ENCODE results near the gene NDUFAF7. TPM values are rescaled to one million over a fixed set of nuclear protein-coding genes. Genes with fewer than 3 reads are reported as not detected.
"Not testable (repeated sequence)": the region's sequence is repeated elsewhere in the genome, so short reads cannot be mapped to it uniquely, and the experiment has no call there.

NDUFAF7 gene
- total RNA-seq, 6 experiments from 2014 or later: 7.5 to 12.5 (median 10.1) TPM

GRCh38 chr2:37291680-37292079, 60.2 kb downstream of the NDUFAF7 start:
- peaks cover 0 to 5% (median under 1%) of the 10 kb centered on the region in 4 donors for H3K36me3 ChIP-seq
- WGBS (ENCODE audit: insufficient coverage, low coverage, low lambda C conversion rate, missing lambda C conversion rate): 95% methylated on average over 2 of the region's 2 CpGs

GRCh38 chr2:37294858-37295257, 63.4 kb downstream of the NDUFAF7 start:
- H3K4me1 ChIP-seq; DNase-seq; H3K4me3 ChIP-seq; H3K27ac ChIP-seq; H3K9me3 ChIP-seq; H3K27me3 ChIP-seq; H3K36me3 ChIP-seq; intact Hi-C loops (cut with DNase I): not testable (repeated sequence)
- 16% methylated on average over 2 of the region's 2 CpGs for WGBS (ENCODE audit: insufficient coverage, low coverage, low lambda C conversion rate, missing lambda C conversion rate)
- ATAC-seq: peak in 2 of 4 donors; percentile 46 to 56

More at GRCh38 chr2:37291680-37292079, 60.2 kb downstream of the NDUFAF7 start:
- no peaks in the 10 kb centered on the region for H3K27me3 ChIP-seq
- intact Hi-C loops (cut with DNase I): no loop called here
- no peak for ATAC-seq
- no peak overlapping the region for H3K4me3 ChIP-seq
- no peaks in the 10 kb centered on the region for H3K4me1 ChIP-seq
- TF ChIP-seq POLR2A (IDR thresholded peaks at IDR 0.05): no peak
- no peak for TF ChIP-seq CTCF (IDR thresholded peaks at IDR 0.05)
- no peak for DNase-seq
- H3K9me3 ChIP-seq: no peaks in the 10 kb centered on the region
- H3K27ac ChIP-seq: no peak overlapping the region

- peaks cover 0 to 2% (median under 1%) of the 10 kb centered on the region in 4 donors for H3K36me3 ChIP-seq
- H3K4me1 ChIP-seq: no peaks in the 10 kb centered on the region
- intact Hi-C loops (cut with DNase I): no loop called here
- no peaks in the 10 kb centered on the region for H3K27me3 ChIP-seq
- DNase-seq (no peak), ATAC-seq (no peak)
- TF ChIP-seq POLR2A (IDR thresholded peaks at IDR 0.05): no peak
- no peak for TF ChIP-seq CTCF (IDR thresholded peaks at IDR 0.05)
- WGBS (ENCODE audit: insufficient coverage, low coverage, low lambda C conversion rate, missing lambda C conversion rate): 89% methylated on average over 1 of the region's 1 CpG
- no peak overlapping the region for H3K4me3 ChIP-seq
- no peaks in the 10 kb centered on the region for H3K9me3 ChIP-seq
- no peak overlapping the region for H3K27ac ChIP-seq
Measured at GRCh38 chr2:37295469-37296073, 64.1 kb downstream of the NDUFAF7 start.

- no peak overlapping the region for H3K27ac ChIP-seq
- no peaks in the 10 kb centered on the region for H3K4me1 ChIP-seq
- TF ChIP-seq CTCF (IDR thresholded peaks at IDR 0.05) (no peak), POLR2A (IDR thresholded peaks at IDR 0.05) (no peak)
- no peaks in the 10 kb centered on the region for H3K9me3 ChIP-seq
- ATAC-seq: no peak
- no peak overlapping the region for H3K4me3 ChIP-seq
- intact Hi-C loops (cut with DNase I): no loop called here
- no peak for DNase-seq
- no peaks in the 10 kb centered on the region for H3K36me3 ChIP-seq
- H3K27me3 ChIP-seq: no peaks in the 10 kb centered on the region
Measured at GRCh38 chr2:37297632-37298031, 66.2 kb downstream of the NDUFAF7 start.

Other genes with a start within 250 kb of the NDUFAF7 start
- gene HEATR5B, start 147.3 kb upstream of the NDUFAF7 start, total RNA-seq: 10 to 100 TPM in 3 of 6 experiments, 1 to 10 TPM in 3; 7.7 to 11.7 (median 9.2) TPM
- 1 to 10 TPM; 2.5 to 4.2 (median 3.4) TPM for gene GPATCH11, start 147.1 kb upstream of the NDUFAF7 start, total RNA-seq
- gene EIF2AK2, start 74.7 kb upstream of the NDUFAF7 start, total RNA-seq: 10 to 100 TPM; 10.2 to 19.0 (median 13.3) TPM
- gene SULT6B1, start 43.0 kb upstream of the NDUFAF7 start, total RNA-seq: not detected
- 10 to 100 TPM; 10.7 to 26.6 (median 18.1) TPM for gene CEBPZOS, start 35.2 kb upstream of the NDUFAF7 start, total RNA-seq
- 10 to 100 TPM; 13.3 to 29.3 (median 20.0) TPM for gene CEBPZ, start 62 bp upstream of the NDUFAF7 start, total RNA-seq
- gene PRKD3, start 93.2 kb downstream of the NDUFAF7 start, total RNA-seq: 10 to 100 TPM in 4 of 6 experiments, 1 to 10 TPM in 2; 8.4 to 15.2 (median 10.9) TPM
- 1 to 10 TPM in 3 of 6 experiments, under 1 TPM in 3; 0.55 to 1.5 (median 1.1) TPM for gene QPCT, start 113.0 kb downstream of the NDUFAF7 start, total RNA-seq